IMR-90 (cell line): Measurements from ENCODE around the gene TRIM74.
"Not testable (repeated sequence)": the region's sequence is repeated elsewhere in the genome, so short reads cannot be mapped to it uniquely, and the experiment has no call there.

Source experiments
- CTCF ChIP-seq: conservative IDR thresholded peaks from 2 replicates; pipeline ENCODE4 v1.5.1; 2012; ENCODE audit warnings: mild to moderate bottlenecking, low read depth, low read length, improper control_type of control experiment
- MAZ ChIP-seq: IDR thresholded peaks from 2 replicates; pipeline ENCODE4 v1.6.1; 2012; ENCODE audit warnings: low read depth, mild to moderate bottlenecking, low read length, improper control_type of control experiment, moderate library complexity, borderline replicate concordance
- POLR2A ChIP-seq: IDR thresholded peaks from 2 replicates; pipeline ENCODE4 v1.6.1; 2012; ENCODE audit warnings: mild to moderate bottlenecking, low read depth, low read length
- USF2 ChIP-seq: fragments of 150-350 bp; IDR thresholded peaks from 2 replicates; pipeline ENCODE4 v1.6.1; 2017; ENCODE audit warnings: mild to moderate bottlenecking, antibody characterized with exemption, low read length, low read depth

GRCh38 chr7:72948714-72949113 lies 20.6 kb downstream of the TRIM74 start:
- TF ChIP-seq CTCF, POLR2A, MAZ, USF2: not testable (repeated sequence)
